Heart left ventricle (tissue), 16 donors: Measurements from ENCODE around the gene SUSD6. TPM values are rescaled to one million over a fixed set of nuclear protein-coding genes. Genes with fewer than 3 reads are reported as not detected.

Experiments
- ATAC-seq, 4 donors: fragments of 200-7000 bp; cut with Tn5 transposase; one replicate each; pipeline ENCODE4 v1.9.1; 2020 to 2022; ENCODE audit warnings: moderate library complexity in 4 of 4, mild to moderate bottlenecking in 3 of 4, moderate number of reproducible peaks in 1 of 4
- DNase-seq, 5 donors: peaks; one replicate each; pipeline ENCODE4 v3.0.0-alpha.2; 2020
- H3K27ac ChIP-seq, 12 donors: fragments of 200-600 bp; sonication (generic) in 4 of 12; one replicate each; pipeline versions ENCODE4 v1.5.0 to v1.8.0; 2016 to 2022; ENCODE audit warnings: mild to moderate bottlenecking in 2 of 12
- H3K27me3 ChIP-seq, 9 donors: fragments of 200-600 bp; sonication (generic) in 2 of 9; one replicate each; pipeline versions ENCODE4 v1.5.1 to v1.8.0; 2016 to 2022; ENCODE audit warnings: mild to moderate bottlenecking in 3 of 9
- H3K36me3 ChIP-seq, 9 donors: fragments of 200-600 bp; sonication (generic) in 2 of 9; one replicate each; pipeline versions ENCODE4 v1.5.0 to v1.8.0; 2018 to 2022; ENCODE audit warnings: mild to moderate bottlenecking in 2 of 9
- H3K4me1 ChIP-seq, 12 donors: fragments of 200-600 bp; sonication (generic) in 4 of 12; one replicate each; pipeline versions ENCODE4 v1.5.0 to v1.8.0; 2016 to 2022; ENCODE audit warnings: mild to moderate bottlenecking in 3 of 12
- H3K4me3 ChIP-seq, 12 donors: fragments of 200-600 bp; sonication (generic) in 4 of 12; one replicate each; pipeline versions ENCODE4 v1.5.0 to v1.8.0; 2017 to 2022; ENCODE audit warnings: mild to moderate bottlenecking in 9 of 12, moderate library complexity in 4 of 12
- H3K9me3 ChIP-seq, 12 donors: fragments of 200-600 bp; sonication (generic) in 4 of 12; one replicate each; pipeline versions ENCODE4 v1.5.0 to v1.8.0; 2016 to 2022; ENCODE audit warnings: mild to moderate bottlenecking in 1 of 12
- POLR2A ChIP-seq, 2 donors: fragments of 450-650 bp; IDR thresholded peaks; one replicate each; pipeline ENCODE4 v1.6.1; 2017; ENCODE audit warnings: antibody characterized with exemption in 2 of 2, mild to moderate bottlenecking in 2 of 2, moderate library complexity in 2 of 2
- WGBS, 4 donors: extraction: QIAGEN DNeasy Blood & Tissue Kit in 2 of 4; methylation state at CpG; one replicate each; pipeline versions ENCODE4 v1.1.5 to v1.1.7; 2013 to 2018; 5-methylcytosine and 5-hydroxymethylcytosine counted together
- intact Hi-C, 10 donors: fragments of 100-400 bp; cut with DNase I; formaldehyde crosslinking; loops; one replicate each; pipeline versions ENCODE4 v1.11.1 to v1.14.2; 2022
- polyA plus RNA-seq, 2 donors: library from polyadenylated mRNA; stranded (reverse); fragments of 200-250 nt; gene quantifications; one replicate each; pipeline ENCODE4 v1.2.3, GENCODE V29; 2013
- total RNA-seq, 9 donors: library from RNA; depleted of rRNA in 2 of 9; stranded (reverse); fragments of >200 nt in 2 of 9; fragmentation: NEBNext Ultra II Directional in 3 of 9; extraction: Animal tissue kit (Norgen Biotek cat#: 25700) in 3 of 9; gene quantifications; one replicate each; pipeline versions ENCODE4 v1.1.0 to v1.2.4, GENCODE V29; 2016 to 2023
- TF ChIP-seq, protein P1 (sequence below), 12 donors: fragments of 200-600 bp; sonication (generic) in 4 of 12; IDR thresholded peaks; one replicate each; pipeline versions ENCODE4 v1.5.0 to v1.8.0; 2018 to 2022; ENCODE audit warnings: antibody characterized with exemption in 12 of 12, mild to moderate bottlenecking in 5 of 12
- donor health status: ischemic (EF 13 %, LVEDD 7.1; RV severe dilation, severe dysfunction).
- donor health status: healthy with polysubstance abuse.
- donor health status: DM: no; HTN: yes; CAD: no.
- donor health status: DM: no; HTN: no; CAD: no.
- donor health status: ischemic (EF 25% LVEDD 6.9; RV normal size, moderate dysfunction).
- donor health status: ischemic (EF 25% LVEDD 5.7; RV mildly dilated, moderate dysfunction).
- donor health status: healthy.
- donor health status: DM: yes; HTN: yes; CAD: no.
- donor health status: ischemic (EF 35%, LVEDD 5.7; RV mildly dilated, moderate dysfunction).
- donor health status: nonischemic (EF 11% LVEDD 7.7; RV severe dilation, severe dysfunction).
- donor health status: DM: yes; HTN: yes; CAD: no.
- donor health status: PGD.
- donor health status: ischemic (EF 29% LVEDD 5.4; RV normal size, mild dysfunction).
- donor health status: nonischemic (EF 23%, LVEDD 6.1; RV moderate dilation, normal function).

Gene SUSD6
- total and polyA plus RNA-seq, 11 donors: 5.8 to 49.2 (median 24.5) TPM

DNA sequence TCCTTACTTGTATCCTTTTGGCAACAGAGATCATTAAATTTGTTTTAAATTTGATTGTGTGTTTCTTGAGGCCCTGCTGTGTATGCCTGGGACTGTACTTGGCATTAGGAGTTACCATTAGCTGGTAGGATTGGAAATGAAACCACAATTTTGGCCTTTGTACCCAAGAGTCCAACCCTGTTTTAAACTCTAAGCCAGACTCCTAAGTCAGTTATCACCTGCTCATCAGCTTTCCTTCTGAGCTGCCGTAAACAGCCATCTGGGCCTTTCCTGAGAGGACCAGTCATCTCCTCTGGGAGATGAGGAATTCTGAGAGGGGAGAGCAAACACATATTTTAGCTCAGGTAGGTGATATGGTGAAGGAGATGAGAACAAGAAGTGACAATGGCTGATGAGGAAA lies 81.2 kb downstream of the SUSD6 start:
- Histone ChIP-seq H3K27me3 (no peaks in the 10 kb centered on the region), H3K27ac (peak overlapping the region; percentile 29 to 92 (median 84)), H3K9me3 (no peaks in the 10 kb centered on the region), H3K4me1 (peaks cover 30 to 92% (median 84%) of the 10 kb centered on the region in 12 donors), H3K36me3 (peaks cover 0 to 16% (median 0%) of the 10 kb centered on the region in 9 donors), H3K4me3 (no peak overlapping the region)
- DNase-seq (no peak), ATAC-seq (no peak)
- intact Hi-C loops: no loop called here
- TF ChIP-seq, protein P1, sequence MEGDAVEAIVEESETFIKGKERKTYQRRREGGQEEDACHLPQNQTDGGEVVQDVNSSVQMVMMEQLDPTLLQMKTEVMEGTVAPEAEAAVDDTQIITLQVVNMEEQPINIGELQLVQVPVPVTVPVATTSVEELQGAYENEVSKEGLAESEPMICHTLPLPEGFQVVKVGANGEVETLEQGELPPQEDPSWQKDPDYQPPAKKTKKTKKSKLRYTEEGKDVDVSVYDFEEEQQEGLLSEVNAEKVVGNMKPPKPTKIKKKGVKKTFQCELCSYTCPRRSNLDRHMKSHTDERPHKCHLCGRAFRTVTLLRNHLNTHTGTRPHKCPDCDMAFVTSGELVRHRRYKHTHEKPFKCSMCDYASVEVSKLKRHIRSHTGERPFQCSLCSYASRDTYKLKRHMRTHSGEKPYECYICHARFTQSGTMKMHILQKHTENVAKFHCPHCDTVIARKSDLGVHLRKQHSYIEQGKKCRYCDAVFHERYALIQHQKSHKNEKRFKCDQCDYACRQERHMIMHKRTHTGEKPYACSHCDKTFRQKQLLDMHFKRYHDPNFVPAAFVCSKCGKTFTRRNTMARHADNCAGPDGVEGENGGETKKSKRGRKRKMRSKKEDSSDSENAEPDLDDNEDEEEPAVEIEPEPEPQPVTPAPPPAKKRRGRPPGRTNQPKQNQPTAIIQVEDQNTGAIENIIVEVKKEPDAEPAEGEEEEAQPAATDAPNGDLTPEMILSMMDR (IDR thresholded peaks at IDR 0.05): no peak
- no peak for TF ChIP-seq POLR2A (IDR thresholded peaks at IDR 0.05)
- WGBS, 4 donors: 27 to 39% (median 32%) methylated on average over 1 of the region's 1 CpG

DNA sequence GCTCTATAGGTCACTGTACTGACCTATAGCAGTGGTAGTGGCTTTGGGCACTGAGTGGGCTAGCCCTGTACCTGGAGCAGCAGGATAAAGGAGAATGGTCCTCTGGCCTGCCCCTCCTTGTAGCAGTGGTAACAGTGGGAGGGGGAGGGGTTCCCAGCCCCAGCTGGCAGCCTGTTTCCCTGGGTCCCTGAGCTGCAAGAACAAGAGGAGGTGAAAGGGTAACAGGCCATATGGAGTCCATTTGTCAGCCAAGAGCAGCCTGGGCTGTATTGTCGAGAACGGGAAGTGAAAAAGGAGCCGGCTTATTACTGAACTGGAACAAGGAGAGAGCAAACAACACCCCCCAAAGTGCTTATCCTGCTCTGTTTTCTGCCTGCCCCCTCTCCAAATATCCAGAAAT lies 81.7 kb downstream of the SUSD6 start:
- ATAC-seq: peak; percentile 28 to 52 (median 40)

DNA sequence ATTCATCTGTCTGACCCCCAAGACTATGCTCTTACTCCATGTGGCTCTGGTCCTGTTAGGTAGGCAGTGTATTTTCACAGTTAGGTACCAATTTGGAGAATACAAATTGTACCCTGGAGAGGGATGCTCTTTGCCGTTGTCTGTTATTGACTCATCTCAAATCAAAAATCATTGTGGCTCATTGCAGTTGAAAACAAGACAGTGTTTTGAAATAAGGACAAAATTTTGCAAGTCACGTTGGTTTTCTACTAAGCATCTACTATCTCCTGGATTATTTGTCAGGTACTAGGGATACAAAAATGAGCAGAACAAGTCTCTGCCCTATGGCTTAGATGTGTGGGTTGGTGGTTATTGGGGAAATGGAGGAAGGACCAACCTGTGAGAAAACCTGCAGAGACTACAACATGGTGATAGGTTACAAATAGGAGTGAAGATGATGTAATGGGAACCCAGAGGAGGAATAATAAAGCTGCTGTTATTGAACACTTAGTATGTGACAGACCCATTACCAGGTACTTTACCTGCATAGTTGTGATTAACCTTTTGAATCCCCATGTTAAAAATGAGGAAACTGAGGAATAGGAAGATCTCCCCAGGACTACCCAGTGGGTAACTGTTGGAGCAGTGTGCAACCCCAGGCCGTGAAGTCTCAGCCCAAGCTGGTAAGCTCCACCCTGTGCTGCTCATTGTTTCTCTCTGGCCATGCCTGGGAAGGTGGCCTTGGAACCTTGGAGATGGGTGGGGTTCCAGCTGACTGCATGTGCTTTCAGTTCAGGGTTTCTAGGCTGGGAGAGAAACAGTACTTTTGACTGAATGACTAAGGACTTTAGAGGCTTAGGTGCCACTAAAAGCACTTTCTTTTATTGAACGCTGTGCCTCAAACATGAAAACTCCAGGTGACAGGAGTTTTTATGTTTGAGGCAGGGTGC lies 82.7 kb downstream of the SUSD6 start:
- peaks cover 30 to 91% (median 80%) of the 10 kb centered on the region in 12 donors for H3K4me1 ChIP-seq
- ATAC-seq: peak; percentile 64 to 69 (median 68)
- no peaks in the 10 kb centered on the region for H3K27me3 ChIP-seq
- 73 to 77% (median 73%) methylated on average over 4 of the region's 4 CpGs for WGBS, 4 donors
- no peak overlapping the region for H3K4me3 ChIP-seq
- peaks cover 0 to 8% (median 0%) of the 10 kb centered on the region in 9 donors for H3K36me3 ChIP-seq
- intact Hi-C loops: no loop called here
- TF ChIP-seq, protein P1 (IDR thresholded peaks at IDR 0.05): no peak
- TF ChIP-seq POLR2A (IDR thresholded peaks at IDR 0.05): no peak
- no peaks in the 10 kb centered on the region for H3K9me3 ChIP-seq
- DNase-seq: peak in 2 of 5 donors; percentile 42 to 73
- H3K27ac ChIP-seq: peak overlapping the region; percentile 71 to 92 (median 84)

More for the DNA sequence above, 81.7 kb downstream of the SUSD6 start:
- intact Hi-C loops: no loop called here
- no peaks in the 10 kb centered on the region for H3K9me3 ChIP-seq
- no peaks in the 10 kb centered on the region for H3K27me3 ChIP-seq
- WGBS, 4 donors: 37 to 52% (median 42%) methylated on average over 3 of the region's 3 CpGs
- peak in 1 of 5 donors; percentile 59 for DNase-seq
- H3K4me1 ChIP-seq: peaks cover 30 to 91% (median 81%) of the 10 kb centered on the region in 12 donors
- peaks cover 0 to 16% (median 0%) of the 10 kb centered on the region in 9 donors for H3K36me3 ChIP-seq
- peak overlapping the region; percentile 29 to 92 (median 84) for H3K27ac ChIP-seq
- TF ChIP-seq POLR2A (IDR thresholded peaks at IDR 0.05): no peak
- TF ChIP-seq, protein P1 (IDR thresholded peaks at IDR 0.05): no peak
- H3K4me3 ChIP-seq: no peak overlapping the region

DNA sequence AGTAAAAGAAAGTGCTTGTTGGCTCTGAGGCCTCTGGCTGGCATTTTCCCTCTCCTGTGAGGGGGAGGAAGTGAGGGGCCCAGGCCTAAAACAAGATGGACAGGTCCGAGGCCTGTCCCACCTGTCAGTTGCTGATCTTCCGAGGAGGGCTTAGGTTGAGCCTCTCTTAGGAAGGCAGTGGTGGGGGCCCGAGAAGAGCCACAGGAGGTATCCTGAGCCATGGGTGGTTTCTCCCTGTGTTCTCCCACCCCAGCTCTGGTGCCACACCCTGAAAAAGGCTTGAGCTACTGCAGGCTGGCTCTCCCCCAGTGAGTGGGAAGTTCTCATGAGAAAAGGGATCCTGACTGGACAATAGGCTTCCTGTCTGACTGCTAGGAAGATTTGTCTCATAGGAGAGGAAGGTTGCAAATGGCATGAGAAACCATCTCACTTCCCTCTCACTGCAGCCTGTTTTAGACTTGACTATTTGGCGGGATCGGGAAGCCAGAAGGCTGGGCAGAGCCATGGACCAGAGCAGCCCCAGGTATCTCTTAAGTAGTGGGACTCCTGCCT lies 83.4 kb downstream of the SUSD6 start:
- ATAC-seq (peak; percentile 35 to 80 (median 66)), DNase-seq (peak in 2 of 5 donors; percentile 59 to 73)
- TF ChIP-seq, protein P1 (IDR thresholded peaks at IDR 0.05): no peak
- no peak for TF ChIP-seq POLR2A (IDR thresholded peaks at IDR 0.05)
- no peaks in the 10 kb centered on the region for H3K9me3 ChIP-seq
- no peaks in the 10 kb centered on the region for H3K27me3 ChIP-seq
- intact Hi-C loops: no loop called here
- no peak overlapping the region for H3K4me3 ChIP-seq
- peaks cover 30 to 93% (median 76%) of the 10 kb centered on the region in 12 donors for H3K4me1 ChIP-seq
- H3K36me3 ChIP-seq: peaks cover 0 to 8% (median 0%) of the 10 kb centered on the region in 9 donors
- peak overlapping the region; percentile 71 to 92 (median 84) for H3K27ac ChIP-seq
- 39 to 58% (median 47%) methylated on average over 5 of the region's 5 CpGs for WGBS, 4 donors
